Esophagus muscularis mucosa (tissue), 4 donors: Measurements from ENCODE around the gene ARHGAP12. TPM values are rescaled to one million over a fixed set of nuclear protein-coding genes. Genes with fewer than 3 reads are reported as not detected.

Experiments used
- DNase-seq: peaks from one replicate; pipeline ENCODE4 v3.0.0-alpha.2; 2017; ENCODE audit errors: extremely low spot score
- H3K27ac ChIP-seq, 4 donors: fragments of 200-600 bp; sonication (generic); replicated peaks in 1 of 4; 1 replicate in 3 of 4; 2 replicates in 1 of 4; pipeline ENCODE4 v1.5.1; 2016 to 2019; ENCODE audit warnings: mild to moderate bottlenecking in 1 of 4
- H3K27me3 ChIP-seq, 4 donors: fragments of 200-600 bp; sonication (generic); one replicate each; pipeline versions ENCODE4 v1.5.1 to v1.6.0; 2016 to 2019
- H3K36me3 ChIP-seq, 4 donors: fragments of 200-600 bp; sonication (generic); one replicate each; pipeline ENCODE4 v1.5.1; 2016 to 2019
- H3K4me1 ChIP-seq, 4 donors: fragments of 200-600 bp; sonication (generic); one replicate each; pipeline ENCODE4 v1.5.1; 2016 to 2019
- H3K4me3 ChIP-seq, 4 donors: fragments of 200-600 bp; sonication (generic); 1 replicate in 2 of 4; 2 replicates in 2 of 4; pipeline ENCODE4 v1.5.1; 2016 to 2019; ENCODE audit warnings: mild to moderate bottlenecking in 4 of 4, moderate library complexity in 1 of 4
- H3K9me3 ChIP-seq, 4 donors: fragments of 200-600 bp; sonication (generic); 1 replicate in 3 of 4; 2 replicates in 1 of 4; pipeline ENCODE4 v1.5.1; 2016 to 2019
- EP300 ChIP-seq: sonication (generic); formaldehyde crosslinking; IDR thresholded peaks from one replicate; pipeline ENCODE4 v1.6.1; 2017; ENCODE audit warnings: antibody characterized with exemption
- POLR2A ChIP-seq: fragments of 450-650 bp; IDR thresholded peaks from one replicate; pipeline ENCODE4 v1.6.1; 2017; ENCODE audit warnings: antibody characterized with exemption, moderate library complexity, mild to moderate bottlenecking, low read depth
- POLR2AphosphoS5 ChIP-seq, 2 donors: sonication (generic); formaldehyde crosslinking; IDR thresholded peaks; one replicate each; pipeline ENCODE4 v1.6.1; 2017; ENCODE audit warnings: antibody characterized with exemption in 2 of 2
- WGBS: methylation state at CpG from one replicate; pipeline ENCODE4 v1.1.5; 2018; 5-methylcytosine and 5-hydroxymethylcytosine counted together
- intact Hi-C: fragments of 100-400 bp; cut with DNase I; formaldehyde crosslinking; loops from one replicate; pipeline ENCODE4 v1.15.1; 2023
- total RNA-seq, 4 donors: library from RNA; depleted of rRNA; stranded (reverse); fragments of >200 nt; gene quantifications; one replicate each; pipeline versions ENCODE4 v1.1.0 to v1.2.1, GENCODE V29; 2016
- TF ChIP-seq, protein P1 (sequence below), 3 experiments: fragments of 200-600 bp in 2 of 3; fragments of 450-650 bp in 1 of 3; sonication (generic) in 2 of 3; IDR thresholded peaks; one replicate each; pipeline ENCODE4 v1.5.1; 2017 to 2019; ENCODE audit warnings: antibody characterized with exemption in 3 of 3, mild to moderate bottlenecking in 2 of 3, moderate library complexity in 1 of 3

Gene ARHGAP12
- total RNA-seq, 4 donors from 2014 or later, result 25.6 to 48.2 (median 35.8) TPM

DNA sequence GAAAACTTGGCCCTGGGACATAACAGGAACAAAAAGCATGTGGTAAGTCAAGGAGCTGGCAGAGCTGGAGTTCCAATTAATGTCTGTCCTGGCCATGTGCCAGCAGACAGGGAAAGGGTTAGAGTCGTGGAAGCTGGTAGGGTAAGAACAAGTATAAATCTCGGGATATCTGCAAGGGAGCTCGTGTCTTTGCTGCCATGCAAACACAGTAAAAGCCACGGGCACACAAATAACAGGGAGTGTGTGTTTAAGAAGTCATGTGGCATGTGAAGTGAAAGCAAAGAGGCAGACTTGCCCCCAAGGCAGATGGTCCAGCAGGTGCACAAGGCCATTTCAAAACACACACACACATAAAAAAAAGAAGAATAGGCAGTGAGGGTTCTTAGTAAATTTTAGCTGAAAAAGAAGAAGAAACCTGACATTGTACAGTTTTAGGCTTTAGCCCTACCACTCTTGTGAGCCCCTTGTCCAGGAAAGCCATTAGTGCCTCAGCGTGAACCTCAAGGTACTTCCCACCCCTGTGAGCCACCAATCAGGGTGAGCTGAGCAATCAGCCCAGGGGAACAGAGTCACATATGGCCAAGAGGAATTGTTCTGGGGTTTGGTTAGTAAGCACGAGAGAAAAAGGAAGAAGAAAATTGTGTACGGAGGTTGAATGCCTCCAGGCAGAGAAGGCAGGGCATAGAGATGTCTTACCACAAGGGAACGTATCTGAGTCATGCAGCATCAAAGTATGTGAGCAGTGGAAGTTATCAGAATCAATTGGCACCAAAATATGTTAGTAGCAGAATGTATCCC is 32.8 kb upstream of the ARHGAP12 start:
- H3K36me3 ChIP-seq, result no peaks in the 10 kb centered on the region
- DNase-seq, result no peak
- no peak overlapping the region for H3K27ac ChIP-seq
- H3K4me1 ChIP-seq, result no peaks in the 10 kb centered on the region
- intact Hi-C loops, result no loop called here
- no peaks in the 10 kb centered on the region for H3K9me3 ChIP-seq
- no peak overlapping the region for H3K4me3 ChIP-seq
- WGBS, result 70% methylated on average over 8 of the region's 8 CpGs
- H3K27me3 ChIP-seq, result no peaks in the 10 kb centered on the region
- TF ChIP-seq POLR2A (no peak), POLR2AphosphoS5 (IDR thresholded peaks at IDR 0.05) (no peak), EP300 (no peak)
- TF ChIP-seq, protein P1, sequence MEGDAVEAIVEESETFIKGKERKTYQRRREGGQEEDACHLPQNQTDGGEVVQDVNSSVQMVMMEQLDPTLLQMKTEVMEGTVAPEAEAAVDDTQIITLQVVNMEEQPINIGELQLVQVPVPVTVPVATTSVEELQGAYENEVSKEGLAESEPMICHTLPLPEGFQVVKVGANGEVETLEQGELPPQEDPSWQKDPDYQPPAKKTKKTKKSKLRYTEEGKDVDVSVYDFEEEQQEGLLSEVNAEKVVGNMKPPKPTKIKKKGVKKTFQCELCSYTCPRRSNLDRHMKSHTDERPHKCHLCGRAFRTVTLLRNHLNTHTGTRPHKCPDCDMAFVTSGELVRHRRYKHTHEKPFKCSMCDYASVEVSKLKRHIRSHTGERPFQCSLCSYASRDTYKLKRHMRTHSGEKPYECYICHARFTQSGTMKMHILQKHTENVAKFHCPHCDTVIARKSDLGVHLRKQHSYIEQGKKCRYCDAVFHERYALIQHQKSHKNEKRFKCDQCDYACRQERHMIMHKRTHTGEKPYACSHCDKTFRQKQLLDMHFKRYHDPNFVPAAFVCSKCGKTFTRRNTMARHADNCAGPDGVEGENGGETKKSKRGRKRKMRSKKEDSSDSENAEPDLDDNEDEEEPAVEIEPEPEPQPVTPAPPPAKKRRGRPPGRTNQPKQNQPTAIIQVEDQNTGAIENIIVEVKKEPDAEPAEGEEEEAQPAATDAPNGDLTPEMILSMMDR (IDR thresholded peaks at IDR 0.05), result no peak

- TF ChIP-seq POLR2AphosphoS5 (IDR thresholded peaks at IDR 0.05) (no peak), POLR2A (no peak), EP300 (no peak)
- TF ChIP-seq, protein P1 (IDR thresholded peaks at IDR 0.05), result no peak
- no peak overlapping the region for H3K27ac ChIP-seq
- no peak overlapping the region for H3K4me3 ChIP-seq
- no peak for DNase-seq
- H3K36me3 ChIP-seq, result no peaks in the 10 kb centered on the region
- WGBS, result 68% methylated on average over 3 of the region's 3 CpGs
- H3K9me3 ChIP-seq, result peaks cover 0 to under 1% (median 0%) of the 10 kb centered on the region in 4 donors
- no peaks in the 10 kb centered on the region for H3K27me3 ChIP-seq
- intact Hi-C loops, result no loop called here
- no peaks in the 10 kb centered on the region for H3K4me1 ChIP-seq
Measured at GRCh38 chr10:31959461-31960173, 31.0 kb upstream of the ARHGAP12 start.

DNA sequence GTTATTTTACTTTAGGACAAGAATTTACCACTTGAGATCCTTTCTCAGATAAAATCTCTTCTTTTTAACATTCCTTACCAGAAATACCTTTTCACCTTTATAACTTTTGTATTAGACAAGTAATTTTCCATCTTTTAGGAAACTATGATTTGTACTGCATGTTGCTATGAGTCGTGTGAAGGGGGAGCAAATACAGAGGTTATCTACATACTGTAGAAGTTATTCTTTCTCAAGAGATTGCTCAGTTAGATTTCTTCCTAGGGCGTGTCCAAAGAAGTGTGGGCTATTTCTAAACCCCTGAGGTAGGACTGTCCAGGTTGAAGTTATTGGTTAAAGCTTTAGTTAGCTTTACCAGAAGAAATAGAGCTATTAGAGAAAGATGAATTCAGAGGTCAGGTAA is 30.2 kb upstream of the ARHGAP12 start:
- TF ChIP-seq EP300, result no peak
- no peak for TF ChIP-seq POLR2A
- TF ChIP-seq, protein P1 (IDR thresholded peaks at IDR 0.05), result no peak
- no peak for TF ChIP-seq POLR2AphosphoS5 (IDR thresholded peaks at IDR 0.05)
- no peak for DNase-seq
- H3K4me3 ChIP-seq, result no peak overlapping the region
- no peaks in the 10 kb centered on the region for H3K27me3 ChIP-seq
- H3K4me1 ChIP-seq, result no peaks in the 10 kb centered on the region
- H3K27ac ChIP-seq, result no peak overlapping the region
- intact Hi-C loops, result no loop called here
- peaks cover 0 to 5% (median 0%) of the 10 kb centered on the region in 4 donors for H3K9me3 ChIP-seq
- 88% methylated on average over 2 of the region's 2 CpGs for WGBS
- no peaks in the 10 kb centered on the region for H3K36me3 ChIP-seq

- TF ChIP-seq POLR2AphosphoS5 (IDR thresholded peaks at IDR 0.05) (no peak), POLR2A (no peak)
- H3K9me3 ChIP-seq, result peaks cover 0 to 5% (median 0%) of the 10 kb centered on the region in 4 donors
- H3K36me3 ChIP-seq, result no peaks in the 10 kb centered on the region
- no peak overlapping the region for H3K27ac ChIP-seq
- no peak for DNase-seq
- 87% methylated on average over 5 of the region's 5 CpGs for WGBS
- H3K4me1 ChIP-seq, result no peaks in the 10 kb centered on the region
- H3K4me3 ChIP-seq, result no peak overlapping the region
- intact Hi-C loops, result no loop called here
- no peaks in the 10 kb centered on the region for H3K27me3 ChIP-seq
Measured at GRCh38 chr10:31956200-31956946, 27.7 kb upstream of the ARHGAP12 start.
